CD1c-positive myeloid dendritic cell (primary cell): ENCODE measurements around the gene SH3BP1.
"Not testable (repeated sequence)": the region's sequence is repeated elsewhere in the genome, so short reads cannot be mapped to it uniquely, and the experiment has no call there.

ENCODE experiments used
- DNase-seq: peaks from one replicate; pipeline ENCODE4 v3.0.0-alpha.2; 2016; ENCODE audit errors: extremely low spot score

SH3BP1 gene

GRCh38 chr22:37633089-37633624 lies 6.3 kb upstream of the SH3BP1 start:
- peak; percentile 32 for DNase-seq

GRCh38 chr22:37633625-37634416 lies 5.6 kb upstream of the SH3BP1 start:
- peak; percentile 94 for DNase-seq

- peak; percentile 54 for DNase-seq
These were observed 5.0 kb upstream of the SH3BP1 start for GRCh38 chr22:37634417-37634924.

- DNase-seq: no peak
These were observed 4.3 kb upstream of the SH3BP1 start for GRCh38 chr22:37635157-37635556.

- peak; percentile 50 for DNase-seq
These were observed 3.1 kb upstream of the SH3BP1 start for GRCh38 chr22:37636186-37636948.

GRCh38 chr22:37636949-37637273 lies 2.6 kb upstream of the SH3BP1 start:
- no peak for DNase-seq

GRCh38 chr22:37638391-37639069 lies 939 bp upstream of the SH3BP1 start:
- DNase-seq: peak; percentile 32

GRCh38 chr22:37639771-37640590 lies 512 bp downstream of the SH3BP1 start:
- peak; percentile 74 for DNase-seq

- no peak for DNase-seq
These were observed 1.4 kb downstream of the SH3BP1 start for GRCh38 chr22:37640591-37641560.

GRCh38 chr22:37641561-37641949 lies 2.1 kb downstream of the SH3BP1 start:
- DNase-seq: no peak

GRCh38 chr22:37643225-37643847 lies 3.9 kb downstream of the SH3BP1 start:
- peak; percentile 86 for DNase-seq

- DNase-seq: no peak
These were observed 7.8 kb downstream of the SH3BP1 start for GRCh38 chr22:37647317-37647716.

- no peak for DNase-seq
These were observed 8.5 kb downstream of the SH3BP1 start for GRCh38 chr22:37647928-37648327.

GRCh38 chr22:37650463-37651136 lies 11.1 kb downstream of the SH3BP1 start:
- no peak for DNase-seq

- no peak for DNase-seq
These were observed 15.2 kb downstream of the SH3BP1 start for GRCh38 chr22:37654563-37655251.

GRCh38 chr22:37655252-37655563 lies 15.7 kb downstream of the SH3BP1 start:
- no peak for DNase-seq

- not testable (repeated sequence) for DNase-seq
These were observed 17.1 kb downstream of the SH3BP1 start for GRCh38 chr22:37656583-37656982.

- DNase-seq: peak; percentile 39
These were observed 18.2 kb downstream of the SH3BP1 start for GRCh38 chr22:37657590-37658132.
